Breast epithelium (tissue), 4 donors: ENCODE results near the gene SLC66A2. TPM values are rescaled to one million over a fixed set of nuclear protein-coding genes. Genes with fewer than 3 reads are reported as not detected.
A peak's percentile ranks its signal among the peaks of the same experiment; 100 is the strongest.

ENCODE experiments used
- DNase-seq, 2 donors: peaks; one replicate each; pipeline ENCODE4 v3.0.0-alpha.2; 2019; ENCODE audit warnings: low spot score in 2 of 2
- H3K27ac ChIP-seq, 2 donors: fragments of 200-600 bp; sonication (generic) in 1 of 2; one replicate each; pipeline ENCODE4 v1.5.1; 2016 to 2019; ENCODE audit warnings: mild to moderate bottlenecking in 1 of 2
- H3K27me3 ChIP-seq, 2 donors: fragments of 200-600 bp; sonication (generic) in 1 of 2; one replicate each; pipeline versions ENCODE4 v1.5.1 to v1.6.0; 2017 to 2019; ENCODE audit warnings: control low read depth in 1 of 2, mild to moderate bottlenecking in 1 of 2
- H3K36me3 ChIP-seq: fragments of 200-600 bp; one replicate; pipeline ENCODE4 v1.5.1; 2019
- H3K4me1 ChIP-seq, 2 donors: fragments of 200-600 bp; sonication (generic); one replicate each; pipeline ENCODE4 v1.5.1; 2016 to 2019; ENCODE audit warnings: control low read depth in 1 of 2
- H3K4me3 ChIP-seq, 3 donors: fragments of 200-600 bp; sonication (generic); 1 replicate in 2 of 3; 2 replicates in 1 of 3; pipeline ENCODE4 v1.5.1; 2016 to 2019; ENCODE audit warnings: mild to moderate bottlenecking in 3 of 3, moderate library complexity in 2 of 3
- H3K9me3 ChIP-seq, 2 donors: fragments of 200-600 bp; sonication (generic) in 1 of 2; one replicate each; pipeline ENCODE4 v1.5.1; 2016 to 2019; ENCODE audit warnings: control low read depth in 1 of 2
- POLR2A ChIP-seq: fragments of 450-650 bp; IDR thresholded peaks from one replicate; pipeline ENCODE4 v1.6.1; 2016; ENCODE audit warnings: antibody characterized with exemption, mild to moderate bottlenecking, moderate library complexity
- POLR2AphosphoS5 ChIP-seq, 3 donors: sonication (generic); formaldehyde crosslinking; IDR thresholded peaks; one replicate each; pipeline ENCODE4 v1.6.1; 2017; ENCODE audit warnings: antibody characterized with exemption in 3 of 3
- intact Hi-C: fragments of 100-400 bp; cut with DNase I; formaldehyde crosslinking; loops from one replicate; pipeline ENCODE4 v1.15.1; 2023; ENCODE audit warnings: low total_unique reads
- total RNA-seq, 3 donors: library from RNA; depleted of rRNA; stranded (reverse); fragments of >200 nt; gene quantifications; one replicate each; pipeline ENCODE4 v1.1.0, GENCODE V29; 2016
- TF ChIP-seq, protein P1 (sequence below), 3 donors: fragments of 450-650 bp; IDR thresholded peaks; one replicate each; pipeline ENCODE4 v1.5.1; 2016 to 2017; ENCODE audit warnings: antibody characterized with exemption in 3 of 3, mild to moderate bottlenecking in 3 of 3, moderate library complexity in 3 of 3

SLC66A2 gene
- total RNA-seq, 3 donors from 2014 or later, result 45.2 to 141 (median 65.9) TPM

DNA sequence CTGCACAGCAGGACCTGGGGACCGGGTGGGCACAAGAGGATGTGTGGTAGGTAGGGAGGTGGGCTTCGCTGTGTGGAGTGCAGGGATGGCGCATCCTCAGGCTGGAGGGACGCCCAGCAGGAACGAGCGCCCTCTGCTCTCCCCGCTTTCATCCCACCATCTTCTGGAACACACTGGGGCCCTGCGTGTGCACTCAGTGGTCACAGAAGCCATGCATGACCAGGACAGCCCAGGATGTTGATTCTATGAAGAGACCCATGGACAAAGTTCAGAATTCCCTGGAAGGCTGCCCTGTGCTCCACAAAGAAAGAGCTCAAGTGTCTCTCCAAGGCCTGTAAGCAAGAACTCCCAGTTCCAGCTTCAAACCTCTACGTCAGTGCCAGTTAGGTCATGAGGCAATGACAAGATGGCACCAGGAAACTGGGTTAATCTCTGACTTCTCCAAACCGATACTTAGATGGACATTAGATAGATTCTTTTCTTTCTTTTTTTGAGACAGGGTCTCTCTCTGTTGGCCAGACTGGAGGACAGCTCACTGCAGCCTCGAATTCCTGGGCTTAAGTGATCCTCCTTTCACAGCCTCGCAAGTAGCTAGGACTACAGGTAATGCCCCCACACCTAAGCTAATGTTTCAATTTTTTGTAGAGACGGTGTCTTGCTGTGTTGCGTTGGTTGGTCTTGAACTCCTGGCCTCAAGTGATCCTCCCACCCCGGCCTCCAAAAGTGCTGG, 3.4 kb downstream of the SLC66A2 start:
- peaks cover 0 to 20% of the 10 kb centered on the region in 2 donors for H3K4me1 ChIP-seq
- H3K36me3 ChIP-seq, result no peaks in the 10 kb centered on the region
- H3K9me3 ChIP-seq, result no peaks in the 10 kb centered on the region
- no peaks in the 10 kb centered on the region for H3K27me3 ChIP-seq
- TF ChIP-seq POLR2A, result no peak
- TF ChIP-seq, protein P1, sequence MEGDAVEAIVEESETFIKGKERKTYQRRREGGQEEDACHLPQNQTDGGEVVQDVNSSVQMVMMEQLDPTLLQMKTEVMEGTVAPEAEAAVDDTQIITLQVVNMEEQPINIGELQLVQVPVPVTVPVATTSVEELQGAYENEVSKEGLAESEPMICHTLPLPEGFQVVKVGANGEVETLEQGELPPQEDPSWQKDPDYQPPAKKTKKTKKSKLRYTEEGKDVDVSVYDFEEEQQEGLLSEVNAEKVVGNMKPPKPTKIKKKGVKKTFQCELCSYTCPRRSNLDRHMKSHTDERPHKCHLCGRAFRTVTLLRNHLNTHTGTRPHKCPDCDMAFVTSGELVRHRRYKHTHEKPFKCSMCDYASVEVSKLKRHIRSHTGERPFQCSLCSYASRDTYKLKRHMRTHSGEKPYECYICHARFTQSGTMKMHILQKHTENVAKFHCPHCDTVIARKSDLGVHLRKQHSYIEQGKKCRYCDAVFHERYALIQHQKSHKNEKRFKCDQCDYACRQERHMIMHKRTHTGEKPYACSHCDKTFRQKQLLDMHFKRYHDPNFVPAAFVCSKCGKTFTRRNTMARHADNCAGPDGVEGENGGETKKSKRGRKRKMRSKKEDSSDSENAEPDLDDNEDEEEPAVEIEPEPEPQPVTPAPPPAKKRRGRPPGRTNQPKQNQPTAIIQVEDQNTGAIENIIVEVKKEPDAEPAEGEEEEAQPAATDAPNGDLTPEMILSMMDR (IDR thresholded peaks at IDR 0.05), result no peak
- no peak for TF ChIP-seq POLR2AphosphoS5 (IDR thresholded peaks at IDR 0.05)
- DNase-seq, result peak in 1 of 2 donors; percentile 45
- no peak overlapping the region for H3K4me3 ChIP-seq
- H3K27ac ChIP-seq, result peak overlapping the region; percentile 61 to 91
- intact Hi-C loops, result no loop called here

DNA sequence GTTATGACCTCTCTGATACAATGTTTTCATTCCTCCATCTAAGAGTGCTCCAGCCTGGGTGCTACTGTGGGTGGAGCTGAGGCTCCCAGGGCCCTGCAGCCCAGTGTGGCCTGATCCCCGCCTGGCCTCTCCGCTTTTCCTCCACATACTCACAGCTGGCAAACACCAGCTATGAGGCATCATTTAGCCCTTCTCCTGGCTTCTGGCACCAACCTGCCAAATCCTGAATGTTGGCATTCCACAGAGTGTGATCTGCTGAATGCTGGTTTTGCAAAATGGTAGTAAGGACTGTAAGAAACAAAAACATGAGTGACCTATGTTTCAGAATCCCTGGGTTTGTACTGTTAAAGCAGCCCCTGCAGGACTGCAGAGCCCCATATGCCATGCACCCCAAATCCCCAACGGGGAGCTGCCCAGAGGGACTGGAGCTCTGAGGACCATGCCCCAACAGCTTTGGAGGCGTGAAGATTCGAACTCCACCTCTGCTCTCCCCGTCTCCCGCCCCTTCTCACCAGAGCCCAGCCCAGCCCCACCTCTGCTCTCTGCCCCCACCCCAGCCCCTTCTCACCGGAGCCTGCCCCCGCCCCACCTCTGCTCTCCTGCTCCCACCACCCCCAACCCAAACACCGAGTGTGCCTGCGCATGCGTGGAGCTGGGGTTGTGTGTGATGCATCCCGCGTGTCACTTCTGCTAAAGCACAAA, 4.2 kb downstream of the SLC66A2 start:
- peak overlapping the region; percentile 61 to 91 for H3K27ac ChIP-seq

DNA sequence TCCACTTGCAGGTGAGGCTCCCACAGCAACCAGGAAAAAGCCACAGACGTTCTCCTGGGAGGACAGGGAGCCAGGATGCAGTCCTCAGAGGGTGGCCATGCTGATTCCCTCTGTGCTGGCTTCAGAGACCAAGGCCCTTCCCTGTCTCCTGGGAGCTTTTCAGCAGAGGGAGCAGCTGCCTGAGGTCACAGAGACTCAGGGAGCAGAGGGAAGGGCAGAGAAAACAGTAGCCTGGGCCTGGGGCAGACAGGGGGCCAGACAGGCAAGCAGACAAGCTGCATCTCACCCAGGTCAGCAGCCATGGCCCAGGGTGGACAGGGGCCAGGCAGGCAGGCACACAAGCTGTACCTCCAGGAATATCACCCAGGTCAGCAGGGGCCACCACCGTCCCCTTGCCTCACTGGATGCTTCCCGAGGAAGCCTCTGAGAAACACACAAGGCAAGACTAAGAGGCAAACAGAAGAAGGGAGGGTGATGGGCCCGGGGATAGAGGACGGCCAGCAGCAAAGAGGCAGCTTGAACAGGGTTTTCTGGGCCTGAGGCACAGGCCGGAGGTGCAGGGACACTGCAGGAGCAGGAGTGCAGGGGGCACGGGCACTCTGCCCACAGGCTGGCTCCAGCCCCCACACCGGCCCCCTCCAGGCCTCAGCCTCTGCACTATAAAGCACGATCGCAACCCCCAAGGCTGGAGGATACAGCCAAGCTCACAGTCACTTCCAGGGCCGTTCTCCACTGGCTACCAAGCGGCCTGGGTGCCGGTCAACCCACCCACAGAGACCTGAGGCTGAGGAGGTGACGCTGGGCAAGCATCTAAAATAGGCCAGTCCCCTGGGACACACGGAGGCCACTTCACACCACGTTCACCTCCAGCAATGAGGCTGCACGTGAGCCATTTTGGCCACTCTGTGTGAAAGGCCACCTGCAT, 6.1 kb downstream of the SLC66A2 start:
- intact Hi-C loops, result no loop called here
- TF ChIP-seq POLR2A (no peak), POLR2AphosphoS5 (IDR thresholded peaks at IDR 0.05) (no peak)
- TF ChIP-seq, protein P1 (IDR thresholded peaks at IDR 0.05), result no peak
- Histone ChIP-seq H3K9me3 (no peaks in the 10 kb centered on the region), H3K36me3 (no peaks in the 10 kb centered on the region), H3K4me3 (peak overlapping the region in 1 of 3 donors; percentile 13), H3K4me1 (peaks cover 0 to 20% of the 10 kb centered on the region in 2 donors), H3K27ac (peak overlapping the region; percentile 5 to 82), H3K27me3 (no peaks in the 10 kb centered on the region)
- DNase-seq, result peak in 1 of 2 donors; percentile 33

More for the DNA sequence above, 4.2 kb downstream of the SLC66A2 start:
- Histone ChIP-seq H3K4me1 (peaks cover 0 to 20% of the 10 kb centered on the region in 2 donors), H3K36me3 (no peaks in the 10 kb centered on the region), H3K9me3 (no peaks in the 10 kb centered on the region), H3K27me3 (no peaks in the 10 kb centered on the region), H3K4me3 (no peak overlapping the region)
- DNase-seq, result peak; percentile 54 to 77
- TF ChIP-seq, protein P1 (IDR thresholded peaks at IDR 0.05), result no peak
- TF ChIP-seq POLR2AphosphoS5 (IDR thresholded peaks at IDR 0.05) (peak in 1 of 3 donors; percentile 56), POLR2A (no peak)
- intact Hi-C loops, result no loop called here

DNA sequence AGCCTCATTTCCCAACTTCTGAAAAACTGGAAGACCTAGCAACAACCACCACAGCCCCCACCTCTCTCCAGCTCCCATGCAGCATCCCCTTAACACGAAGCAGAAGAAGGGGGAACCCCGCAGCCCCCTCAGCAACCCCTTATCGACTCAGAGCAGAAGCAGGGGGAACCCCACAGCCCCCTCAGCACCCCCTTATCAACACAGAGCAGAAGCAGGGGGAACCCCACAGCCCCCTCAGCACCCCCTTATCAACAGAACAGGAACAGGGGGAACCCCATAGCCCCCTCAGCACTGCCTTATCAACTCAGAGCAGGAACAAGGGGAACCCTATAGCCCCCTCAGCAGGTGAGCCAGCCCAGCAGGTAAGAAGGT, 6.7 kb downstream of the SLC66A2 start:
- DNase-seq, result no peak
- no peak overlapping the region for H3K4me3 ChIP-seq
- peaks cover 0 to 16% of the 10 kb centered on the region in 2 donors for H3K4me1 ChIP-seq

More for the DNA sequence above, 6.7 kb downstream of the SLC66A2 start:
- intact Hi-C loops, result no loop called here
- H3K9me3 ChIP-seq, result no peaks in the 10 kb centered on the region
- no peaks in the 10 kb centered on the region for H3K27me3 ChIP-seq
- TF ChIP-seq, protein P1 (IDR thresholded peaks at IDR 0.05), result no peak
- no peak for TF ChIP-seq POLR2A
- no peaks in the 10 kb centered on the region for H3K36me3 ChIP-seq
- H3K27ac ChIP-seq, result peak overlapping the region; percentile 12 to 82
